ENCODE data around the gene IQGAP3.
A peak's percentile ranks its signal among the peaks of the same experiment; 100 is the strongest.

The IQGAP3 gene

DNA sequence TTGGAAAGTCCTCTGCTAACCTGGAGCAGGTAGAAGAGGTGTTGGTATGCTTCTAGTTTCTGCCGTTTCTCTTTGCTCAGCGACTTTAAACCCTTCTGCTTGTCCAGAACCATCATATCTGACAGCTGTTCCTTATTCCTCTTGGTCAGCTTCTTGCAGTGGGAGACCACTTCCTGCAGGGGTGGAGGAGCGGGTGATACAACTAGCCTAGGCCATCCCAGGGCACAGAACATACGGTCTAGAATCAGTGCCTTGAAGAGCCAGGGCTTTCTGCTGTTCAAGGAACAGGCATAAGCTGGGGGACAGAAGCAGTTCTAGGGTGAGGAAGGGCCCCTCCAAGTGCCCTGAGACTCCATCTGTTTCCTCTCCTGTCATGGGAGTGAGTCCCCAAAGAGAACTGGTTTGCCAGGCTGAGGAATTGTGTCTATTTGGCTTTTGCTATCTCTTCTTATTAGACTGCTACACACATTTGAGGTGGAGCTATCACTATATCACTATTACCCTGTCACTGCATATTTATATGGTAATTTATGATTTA lies 32.5 kb downstream of the IQGAP3 start:
- DNase-seq: peak; percentile 42

DNA sequence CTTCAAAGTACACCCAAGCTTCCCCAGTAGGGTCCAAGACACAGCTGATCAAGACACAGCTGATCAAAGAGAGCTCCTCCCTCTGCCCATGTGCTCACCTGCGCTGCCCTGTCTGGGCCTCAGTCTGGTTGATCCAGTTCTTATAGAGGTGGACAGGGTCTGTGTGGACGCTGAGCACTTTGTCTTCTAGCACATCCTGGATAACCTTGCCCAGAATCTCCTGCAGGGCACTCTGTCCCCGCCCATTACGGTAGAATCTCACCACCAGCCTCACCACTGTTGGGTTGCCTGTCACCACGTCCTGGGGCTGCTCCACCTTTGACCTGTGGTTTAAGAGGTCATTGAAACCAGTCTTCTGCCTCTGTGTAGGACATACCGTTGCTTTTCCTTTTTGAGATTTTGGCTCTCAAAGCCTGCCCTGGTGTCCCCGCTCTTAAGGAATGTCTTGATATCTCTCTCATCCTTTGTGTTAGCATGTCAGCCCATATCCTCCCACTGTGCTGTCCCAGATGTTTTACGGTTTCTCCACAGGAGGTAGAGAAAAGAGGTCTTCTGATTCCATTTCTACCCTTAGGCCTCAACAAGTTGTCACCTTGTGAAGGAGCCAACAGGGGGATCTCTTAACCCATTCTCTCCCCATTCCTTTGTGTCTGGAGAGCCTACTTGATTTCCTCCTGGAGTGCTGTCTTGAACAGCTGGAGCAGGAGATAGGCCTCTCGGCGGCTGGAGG lies 33.5 kb downstream of the IQGAP3 start:
- DNase-seq: peak; percentile 56

DNA sequence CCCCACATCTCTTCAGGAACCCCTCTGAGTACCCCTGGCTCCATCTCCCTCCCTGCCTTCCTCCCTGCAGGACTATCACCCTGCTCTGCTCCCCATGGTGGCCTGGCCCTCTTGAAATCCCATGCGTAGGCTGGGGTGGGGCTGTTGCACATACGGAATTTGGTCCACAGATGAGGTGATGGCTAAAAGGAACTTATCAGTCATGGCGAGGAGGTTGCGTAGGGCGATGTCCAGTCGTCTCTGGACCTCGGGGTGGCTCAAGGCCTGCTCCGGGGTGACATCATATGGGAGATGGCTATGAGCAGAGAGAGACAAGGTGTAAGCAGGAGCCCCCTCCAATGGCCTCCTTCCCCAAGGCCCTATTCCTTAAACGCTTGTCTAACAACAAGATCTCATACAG lies 35.3 kb downstream of the IQGAP3 start:
- DNase-seq: no peak

- no peak for DNase-seq
These were observed 37.8 kb downstream of the IQGAP3 start for GRCh38 chr1:156534424-156535060.

GRCh38 chr1:156533568-156534220 lies 38.7 kb downstream of the IQGAP3 start:
- no peak for DNase-seq

GRCh38 chr1:156532374-156532773 lies 40.0 kb downstream of the IQGAP3 start:
- DNase-seq: no peak

- DNase-seq: no peak
These were observed 42.4 kb downstream of the IQGAP3 start for GRCh38 chr1:156530006-156530405.

- no peak for DNase-seq
These were observed 43.4 kb downstream of the IQGAP3 start for GRCh38 chr1:156528875-156529425.

DNA sequence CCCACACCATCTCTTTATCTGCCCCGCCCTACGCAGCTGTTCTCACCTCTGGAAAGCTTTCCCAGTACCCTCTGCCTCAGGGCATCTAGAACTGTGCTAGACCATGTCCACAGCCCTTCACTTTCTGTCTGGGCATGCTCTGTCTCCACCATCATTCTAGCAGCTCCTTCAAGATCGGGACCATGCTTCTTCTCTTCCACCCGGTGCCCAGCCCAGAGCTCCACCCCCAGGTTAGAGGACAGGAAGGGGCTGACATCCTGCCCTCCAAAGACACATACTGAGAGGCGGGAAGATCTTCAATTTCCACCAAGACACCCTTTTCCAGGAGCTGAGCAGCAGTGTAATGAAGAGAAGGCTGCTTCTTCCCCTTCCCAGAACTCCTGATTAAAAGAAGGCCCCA lies 44.1 kb downstream of the IQGAP3 start:
- no peak for DNase-seq

GRCh38 chr1:156527584-156527983 lies 44.8 kb downstream of the IQGAP3 start:
- no peak for DNase-seq

DNA sequence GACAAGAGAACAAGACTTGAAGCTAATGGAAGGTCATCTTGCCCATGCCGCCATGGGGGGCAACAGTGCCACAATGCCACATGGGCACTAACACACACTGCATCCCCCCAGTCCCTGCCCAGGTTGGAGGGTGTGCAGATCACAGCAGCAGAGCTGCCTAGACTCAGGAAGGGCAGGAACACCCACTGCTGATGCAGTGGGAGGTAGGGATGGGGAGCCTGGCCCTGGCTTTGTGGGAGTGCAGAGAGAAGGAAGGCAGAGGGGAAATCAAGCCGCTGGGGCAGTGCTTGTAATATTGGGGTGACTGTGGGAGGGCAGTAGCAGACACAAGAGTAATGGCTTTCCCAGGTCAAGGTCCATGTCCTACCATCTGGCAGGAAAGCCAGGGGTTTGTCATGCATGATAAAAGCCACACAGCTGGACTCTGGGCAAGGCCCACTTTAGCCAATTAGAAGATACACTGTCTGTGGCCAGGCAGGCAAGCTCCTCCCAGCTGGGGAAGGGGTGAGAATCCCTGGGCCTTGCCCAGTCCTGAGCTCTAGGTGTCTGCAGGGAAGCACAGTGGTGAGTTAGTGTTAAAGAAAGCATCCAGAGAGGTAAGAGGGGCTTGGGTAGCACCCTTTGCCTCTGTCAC lies 46.4 kb downstream of the IQGAP3 start:
- no peak for DNase-seq

GRCh38 chr1:156525071-156525501 lies 47.3 kb downstream of the IQGAP3 start:
- DNase-seq: no peak

GRCh38 chr1:156524481-156524869 lies 47.9 kb downstream of the IQGAP3 start:
- no peak for DNase-seq

GRCh38 chr1:156523801-156524480 lies 48.4 kb downstream of the IQGAP3 start:
- no peak for DNase-seq

- DNase-seq: no peak
These were observed 49.9 kb downstream of the IQGAP3 start for GRCh38 chr1:156522443-156522970.

GRCh38 chr1:156517748-156518147 lies 54.6 kb downstream of the IQGAP3 start:
- no peak for DNase-seq

- no peak for DNase-seq
These were observed 55.5 kb downstream of the IQGAP3 start for GRCh38 chr1:156516821-156517220.

DNA sequence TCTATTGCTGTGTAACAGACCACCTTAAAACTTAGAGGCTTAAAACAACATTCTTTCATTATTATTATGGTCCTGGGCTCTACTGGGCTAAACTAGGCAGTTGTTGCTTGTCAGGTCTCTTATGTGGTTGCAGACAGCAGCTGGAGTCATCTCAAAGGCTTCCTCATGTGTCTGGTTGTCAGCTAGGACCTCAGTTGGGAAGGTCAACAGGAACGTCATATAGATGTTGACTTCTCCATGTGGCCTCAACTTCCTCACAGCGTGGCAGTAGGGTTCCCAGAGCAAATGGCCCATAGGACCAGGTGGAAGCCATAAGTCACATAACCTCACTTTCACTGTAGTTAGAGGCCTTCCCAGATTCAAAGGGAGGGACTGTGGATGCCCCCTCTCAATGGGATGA lies 56.4 kb downstream of the IQGAP3 start:
- DNase-seq: no peak

DNA sequence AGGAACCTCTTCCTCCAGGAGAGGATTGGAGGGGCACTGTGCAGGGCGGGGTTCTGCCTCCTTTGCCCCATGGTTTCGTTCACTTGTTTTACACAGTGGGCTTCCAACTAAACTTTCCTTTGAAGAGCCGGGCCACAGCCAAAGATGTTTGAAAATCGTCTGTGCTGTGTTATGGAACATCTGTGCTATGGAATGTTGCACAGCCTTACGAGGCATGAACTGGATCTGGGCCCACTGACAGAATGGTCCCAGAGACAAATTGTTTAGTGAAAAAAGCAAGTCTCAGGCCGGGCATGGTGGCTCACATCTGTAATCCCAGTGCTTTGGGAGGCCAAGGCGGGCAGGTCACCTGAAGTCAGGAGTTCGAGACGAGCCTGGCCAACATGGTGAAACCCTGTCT lies 59.2 kb downstream of the IQGAP3 start:
- no peak for DNase-seq

- DNase-seq: no peak
These were observed 60.7 kb downstream of the IQGAP3 start for GRCh38 chr1:156511644-156512043.

- no peak for DNase-seq
These were observed 61.7 kb downstream of the IQGAP3 start for GRCh38 chr1:156510709-156511108.

- DNase-seq: no peak
These were observed 62.8 kb downstream of the IQGAP3 start for GRCh38 chr1:156509424-156510034.
